Esophagus (tissue), 2 donors: ENCODE results near the gene PISD. TPM values are rescaled to one million over a fixed set of nuclear protein-coding genes. Genes with fewer than 3 reads are reported as not detected.
"Not testable (repeated sequence)": the region's sequence is repeated elsewhere in the genome, so short reads cannot be mapped to it uniquely, and the experiment has no call there.

ENCODE experiments used
- H3K27ac ChIP-seq, 2 donors: one replicate each; pipeline ENCODE4 v1.5.1; 2013; ENCODE audit warnings: low read depth in 2 of 2, mild to moderate bottlenecking in 2 of 2, inconsistent platforms in 1 of 2, low read length in 1 of 2, moderate library complexity in 1 of 2
- H3K27me3 ChIP-seq, 2 donors: one replicate each; pipeline ENCODE4 v1.6.1; 2013; ENCODE audit warnings: low read length in 2 of 2, control low read depth in 1 of 2, mild to moderate bottlenecking in 1 of 2; ENCODE audit not compliant: insufficient read depth in 2 of 2, control insufficient read depth in 1 of 2
- H3K36me3 ChIP-seq, 2 donors: one replicate each; pipeline ENCODE4 v1.6.1; 2013; ENCODE audit warnings: low read length in 1 of 2; ENCODE audit not compliant: control insufficient read depth in 2 of 2, insufficient read depth in 2 of 2
- H3K4me1 ChIP-seq, 2 donors: one replicate each; pipeline ENCODE4 v1.6.1; 2013; ENCODE audit warnings: low read length in 1 of 2; ENCODE audit not compliant: control insufficient read depth in 2 of 2, insufficient read depth in 2 of 2
- H3K4me3 ChIP-seq, 2 donors: one replicate each; pipeline ENCODE4 v1.5.1; 2013; ENCODE audit warnings: low read length in 2 of 2, mild to moderate bottlenecking in 2 of 2, low read depth in 1 of 2, moderate library complexity in 1 of 2
- H3K9me3 ChIP-seq, 2 donors: one replicate each; pipeline ENCODE4 v1.6.1; 2013; ENCODE audit warnings: mild to moderate bottlenecking in 2 of 2, low read depth in 1 of 2, low read length in 1 of 2, moderate library complexity in 1 of 2; ENCODE audit not compliant: control insufficient read depth in 2 of 2, insufficient read depth in 1 of 2
- WGBS, 2 donors: extraction: QIAGEN DNeasy Blood & Tissue Kit; methylation state at CpG; one replicate each; pipeline ENCODE4 v1.1.7; 2013; 5-methylcytosine and 5-hydroxymethylcytosine counted together
- polyA plus RNA-seq, 2 donors: library from polyadenylated mRNA; stranded (reverse); fragments of 200-250 nt; gene quantifications; one replicate each; pipeline ENCODE4 v1.2.3, GENCODE V29; 2013
- donor health status: healthy with polysubstance abuse.
- donor health status: Bipolar disorder and iron deficiency.

Gene PISD
- polyA plus RNA-seq, 2 donors: 24.7 to 30.4 TPM

DNA sequence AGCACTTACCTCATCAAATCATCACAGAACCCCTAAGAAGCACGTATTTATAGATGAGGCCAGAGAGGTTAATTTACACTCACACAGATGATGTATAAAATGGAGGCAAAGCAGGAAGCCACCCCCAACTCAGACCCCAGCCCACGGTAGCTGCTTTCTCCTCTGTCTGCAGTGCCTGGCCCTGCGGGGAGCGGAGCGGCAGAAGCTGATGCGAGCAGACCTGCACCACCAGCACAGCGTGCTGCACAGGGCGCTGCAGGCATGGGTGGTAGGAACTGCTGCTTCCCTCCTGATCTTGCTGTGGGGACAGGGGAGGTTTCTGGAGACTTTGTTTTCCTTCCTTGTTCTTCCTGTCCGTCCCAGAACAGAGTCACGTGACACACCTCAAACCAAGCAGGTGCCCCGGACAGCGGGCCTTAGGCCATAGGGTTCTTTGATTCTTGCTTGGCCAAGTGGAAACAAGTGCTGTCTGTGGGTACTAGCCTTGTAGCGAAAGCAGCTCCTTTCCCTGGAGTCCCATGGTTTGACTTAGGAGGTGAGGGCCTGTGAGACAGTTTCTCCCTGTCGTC lies 57.8 kb downstream of the PISD start:
- no peaks in the 10 kb centered on the region for H3K4me1 ChIP-seq
- H3K27ac ChIP-seq: no peak overlapping the region
- WGBS, 2 donors: 91 to 95% methylated on average over 14 of the region's 14 CpGs
- no peaks in the 10 kb centered on the region for H3K9me3 ChIP-seq
- H3K27me3 ChIP-seq: no peaks in the 10 kb centered on the region
- H3K36me3 ChIP-seq: peaks cover 4 to 23% of the 10 kb centered on the region in 2 donors
- no peak overlapping the region for H3K4me3 ChIP-seq

- Histone ChIP-seq H3K9me3 (no peaks in the 10 kb centered on the region), H3K27ac (no peak overlapping the region), H3K27me3 (no peaks in the 10 kb centered on the region), H3K4me3 (no peak overlapping the region), H3K36me3 (peaks cover 4 to 23% of the 10 kb centered on the region in 2 donors), H3K4me1 (no peaks in the 10 kb centered on the region)
- 93 to 97% methylated on average over 5 of the region's 5 CpGs for WGBS, 2 donors
Observed at GRCh38 chr22:31603574-31603973, 58.4 kb downstream of the PISD start.

DNA sequence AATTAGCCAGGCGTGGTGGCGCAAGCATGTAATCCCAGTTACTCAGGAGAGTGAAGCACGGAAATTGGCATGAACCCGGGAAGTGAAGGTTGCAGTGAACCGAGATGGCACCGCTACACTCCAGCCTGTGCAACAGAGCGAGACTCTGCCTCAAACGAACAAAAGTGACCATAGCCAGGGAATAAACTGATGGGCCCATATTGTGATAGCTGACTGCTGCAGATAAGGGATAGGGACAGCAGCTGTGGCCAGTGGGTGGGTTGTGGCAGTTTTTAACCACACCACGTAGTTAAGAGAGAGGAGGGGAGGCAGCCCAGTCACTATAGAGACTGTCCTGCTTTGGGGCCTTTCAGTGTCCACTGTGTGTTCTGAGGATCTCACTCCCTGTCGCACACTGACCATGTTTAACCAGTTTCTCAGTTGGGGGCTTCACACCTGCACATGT lies 58.9 kb downstream of the PISD start:
- Histone ChIP-seq H3K27ac (no peak overlapping the region), H3K27me3 (no peaks in the 10 kb centered on the region), H3K9me3 (no peaks in the 10 kb centered on the region), H3K4me1 (no peaks in the 10 kb centered on the region), H3K4me3 (no peak overlapping the region), H3K36me3 (peaks cover 4 to 23% of the 10 kb centered on the region in 2 donors)
- WGBS, 2 donors: 81 to 84% methylated on average over 10 of the region's 10 CpGs

GRCh38 chr22:31602259-31602952 lies 59.6 kb downstream of the PISD start:
- Histone ChIP-seq H3K27ac (no peak overlapping the region), H3K36me3 (peaks cover 4 to 20% of the 10 kb centered on the region in 2 donors), H3K4me3 (no peak overlapping the region), H3K9me3 (no peaks in the 10 kb centered on the region), H3K27me3 (no peaks in the 10 kb centered on the region), H3K4me1 (no peaks in the 10 kb centered on the region)
- WGBS, 2 donors: 54 to 61% methylated on average over 11 of the region's 11 CpGs

- no peaks in the 10 kb centered on the region for H3K27me3 ChIP-seq
- H3K27ac ChIP-seq: no peak overlapping the region
- no peaks in the 10 kb centered on the region for H3K4me1 ChIP-seq
- no peak overlapping the region for H3K4me3 ChIP-seq
- no peaks in the 10 kb centered on the region for H3K36me3 ChIP-seq
- H3K9me3 ChIP-seq: no peaks in the 10 kb centered on the region
- 86 to 93% methylated on average over 2 of the region's 2 CpGs for WGBS, 2 donors
Observed at GRCh38 chr22:31595271-31595670, 66.7 kb downstream of the PISD start.

DNA sequence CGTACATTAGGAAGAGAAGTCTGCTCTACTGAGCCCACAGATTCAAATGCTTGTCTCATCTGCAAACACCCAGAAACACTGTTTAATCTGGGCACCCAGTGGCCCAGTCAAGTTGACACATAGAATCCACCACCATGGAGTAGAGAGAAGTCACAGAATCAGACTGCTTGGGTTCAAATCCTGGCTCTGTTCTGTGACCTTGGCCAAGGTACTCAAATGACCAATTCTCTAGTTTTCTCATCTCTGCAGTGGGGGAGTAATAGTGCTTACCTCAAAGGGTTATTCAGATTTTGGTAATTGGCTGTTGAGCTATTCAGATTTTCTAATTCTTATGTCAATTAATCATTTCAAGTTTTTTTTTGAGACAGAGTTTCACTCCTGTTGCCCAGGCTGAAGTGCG lies 71.9 kb downstream of the PISD start:
- not testable (repeated sequence) for H3K27me3 ChIP-seq, H3K4me1 ChIP-seq
- WGBS, 2 donors: 67% methylated on average over 1 of the region's 2 CpGs; no CpG with 5 or more reads in 1 of the 2 donors

GRCh38 chr22:31588970-31589675 lies 72.9 kb downstream of the PISD start:
- Histone ChIP-seq H3K9me3 (peaks cover 0 to 2% of the 10 kb centered on the region in 2 donors), H3K27me3 (no peaks in the 10 kb centered on the region), H3K27ac (no peak overlapping the region), H3K4me3 (no peak overlapping the region), H3K4me1 (no peaks in the 10 kb centered on the region), H3K36me3 (peaks cover 4 to 17% of the 10 kb centered on the region in 2 donors)
- WGBS, 2 donors: 79 to 81% methylated on average over 6 of the region's 6 CpGs

More for the DNA sequence above, 71.9 kb downstream of the PISD start:
- H3K9me3 ChIP-seq, H3K4me3 ChIP-seq, H3K27ac ChIP-seq: not testable (repeated sequence)
- peaks cover 4 to 17% of the 10 kb centered on the region in 2 donors for H3K36me3 ChIP-seq

DNA sequence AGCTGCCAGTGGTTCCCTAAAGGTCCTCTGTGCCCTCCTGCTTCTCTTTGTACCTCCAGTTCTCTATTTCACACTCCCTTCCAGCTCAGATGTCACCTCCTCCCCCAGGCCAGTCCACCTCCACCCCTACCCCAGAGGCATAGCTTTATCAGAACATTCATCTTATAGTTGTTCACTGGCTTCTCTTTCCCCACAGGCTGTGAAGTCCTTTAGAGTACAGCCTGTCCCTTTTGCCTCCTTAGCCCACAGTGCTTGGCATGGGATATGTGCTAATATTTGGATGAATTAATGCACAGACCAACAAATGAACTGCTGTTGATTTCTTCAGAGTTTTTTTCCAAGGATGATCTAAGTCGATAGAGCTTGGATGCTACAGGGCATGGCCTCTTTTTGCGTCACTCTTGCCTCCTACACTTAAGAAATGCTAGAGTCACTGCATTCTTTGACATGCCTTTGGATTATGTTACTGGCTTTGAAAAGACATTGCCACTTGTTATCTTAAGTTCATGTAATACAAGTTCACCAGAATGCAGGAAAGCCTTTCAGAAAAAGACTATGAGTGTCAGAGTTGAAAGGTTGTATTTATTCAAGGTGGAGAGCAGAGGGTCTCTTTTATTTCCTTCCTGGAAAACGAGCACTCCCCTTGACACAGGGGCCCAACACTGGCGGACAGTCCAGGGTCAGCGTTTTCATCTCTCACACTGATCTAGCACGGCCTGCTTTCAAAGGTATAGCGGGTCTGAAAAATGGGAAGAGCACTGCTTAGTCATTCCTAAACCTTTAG lies 75.7 kb downstream of the PISD start:
- no peak overlapping the region for H3K4me3 ChIP-seq
- WGBS, 2 donors: 82 to 85% methylated on average over 7 of the region's 7 CpGs
- no peaks in the 10 kb centered on the region for H3K27me3 ChIP-seq
- H3K9me3 ChIP-seq: peaks cover 0 to 2% of the 10 kb centered on the region in 2 donors
- H3K4me1 ChIP-seq: no peaks in the 10 kb centered on the region
- H3K36me3 ChIP-seq: peaks cover 4 to 22% of the 10 kb centered on the region in 2 donors
- H3K27ac ChIP-seq: no peak overlapping the region

GRCh38 chr22:31585161-31585859 lies 76.7 kb downstream of the PISD start:
- no peak overlapping the region for H3K27ac ChIP-seq
- no peaks in the 10 kb centered on the region for H3K27me3 ChIP-seq
- no peak overlapping the region for H3K4me3 ChIP-seq
- H3K9me3 ChIP-seq: peaks cover 0 to 2% of the 10 kb centered on the region in 2 donors
- H3K36me3 ChIP-seq: peaks cover 4 to 22% of the 10 kb centered on the region in 2 donors
- WGBS, 2 donors: 57 to 66% methylated on average over 3 of the region's 3 CpGs
- no peaks in the 10 kb centered on the region for H3K4me1 ChIP-seq
